IPS DF 19.7 (cell line): ENCODE data around the gene TAF3.
"Not testable (repeated sequence)": the region's sequence is repeated elsewhere in the genome, so short reads cannot be mapped to it uniquely, and the experiment has no call there.

ENCODE experiments used
- DNase-seq: peaks from one replicate; pipeline ENCODE4 v3.0.0-alpha.2; 2013; ENCODE audit warnings: low read depth, low spot score

The TAF3 gene

GRCh38 chr10:7818295-7819120 lies at the start of gene TAF3:
Gene TAF3, plus strand, starts transcription at chr10:7818505. Its CDS starts 205 bp downstream, at chr10:7818710.
- DNase-seq: peak; percentile 57

GRCh38 chr10:7773845-7774801 lies 44.2 kb upstream of the TAF3 start:
- no peak for DNase-seq

- DNase-seq: no peak
Measured at GRCh38 chr10:7776777-7777176, 41.5 kb upstream of the TAF3 start.

GRCh38 chr10:7782194-7782593 lies 36.1 kb upstream of the TAF3 start:
- not testable (repeated sequence) for DNase-seq

- no peak for DNase-seq
Measured at GRCh38 chr10:7786430-7786829, 31.9 kb upstream of the TAF3 start.

- DNase-seq: no peak
Measured at GRCh38 chr10:7787150-7787856, 31.0 kb upstream of the TAF3 start.

GRCh38 chr10:7787857-7788638 lies 30.3 kb upstream of the TAF3 start, which contains the start of the genes ATP5F1C and KIN:
Gene ATP5F1C, plus strand, starts transcription at chr10:7788177. Its CDS starts 31 bp downstream, at chr10:7788208.
Gene KIN, minus strand, starts transcription at chr10:7787993. Its CDS starts 60 bp downstream, at chr10:7787933.
- peak; percentile 77 for DNase-seq

GRCh38 chr10:7788639-7789286 lies 29.5 kb upstream of the TAF3 start:
- DNase-seq: no peak

- DNase-seq: no peak
Measured at GRCh38 chr10:7789390-7789789, 28.9 kb upstream of the TAF3 start.

GRCh38 chr10:7792541-7792940 lies 25.8 kb upstream of the TAF3 start:
- no peak for DNase-seq

- DNase-seq: no peak
Measured at GRCh38 chr10:7794251-7795026, 23.9 kb upstream of the TAF3 start.

- DNase-seq: no peak
Measured at GRCh38 chr10:7795605-7796004, 22.7 kb upstream of the TAF3 start.

- no peak for DNase-seq
Measured at GRCh38 chr10:7797582-7797981, 20.7 kb upstream of the TAF3 start.

- no peak for DNase-seq
Measured at GRCh38 chr10:7802606-7803005, 15.7 kb upstream of the TAF3 start.

- DNase-seq: no peak
Measured at GRCh38 chr10:7804216-7804615, 14.1 kb upstream of the TAF3 start.

- DNase-seq: no peak
Measured at GRCh38 chr10:7804741-7805140, 13.6 kb upstream of the TAF3 start.

GRCh38 chr10:7808686-7809267 lies 9.5 kb upstream of the TAF3 start:
- no peak for DNase-seq

GRCh38 chr10:7810443-7810842 lies 7.9 kb upstream of the TAF3 start:
- no peak for DNase-seq

GRCh38 chr10:7811000-7811399 lies 7.3 kb upstream of the TAF3 start:
- DNase-seq: no peak
